Neuronal stem cell (in vitro differentiated cells): ENCODE results near the gene RAB21. TPM values are rescaled to one million over a fixed set of nuclear protein-coding genes. Genes with fewer than 3 reads are reported as not detected.

Experiments used
- DNase-seq: peaks from one replicate; pipeline ENCODE4 v3.0.0-alpha.2; 2013; ENCODE audit warnings: low spot score
- H2AFZ ChIP-seq: one replicate; pipeline ENCODE4 v1.6.1; 2013; ENCODE audit warnings: mild to moderate bottlenecking, low read length, inconsistent platforms
- H2AK5ac ChIP-seq: 2 replicates; pipeline ENCODE4 v1.6.1; 2013; ENCODE audit warnings: low read depth, mild to moderate bottlenecking, inconsistent platforms, low read length, moderate library complexity, mixed read lengths
- H2BK120ac ChIP-seq: 2 replicates; pipeline ENCODE4 v1.6.1; 2013; ENCODE audit warnings: low read depth, mild to moderate bottlenecking, inconsistent platforms, low read length, moderate library complexity, mixed read lengths
- H2BK12ac ChIP-seq: one replicate; pipeline ENCODE4 v1.6.1; 2013; ENCODE audit warnings: low read length, inconsistent platforms
- H2BK15ac ChIP-seq: 2 replicates; pipeline ENCODE4 v1.6.1; 2013; ENCODE audit warnings: mild to moderate bottlenecking, low read length, inconsistent platforms, mixed read lengths
- H2BK5ac ChIP-seq: one replicate; pipeline ENCODE4 v1.6.1; 2013; ENCODE audit warnings: inconsistent platforms, mild to moderate bottlenecking, low read length, moderate library complexity
- H3K14ac ChIP-seq: one replicate; pipeline ENCODE4 v1.6.1; 2013; ENCODE audit warnings: low read length, inconsistent platforms
- H3K18ac ChIP-seq: 2 replicates; pipeline ENCODE4 v1.6.1; 2013; ENCODE audit warnings: low read length, inconsistent platforms
- H3K23ac ChIP-seq: 2 replicates; pipeline ENCODE4 v1.6.1; 2013; ENCODE audit warnings: low read depth, mild to moderate bottlenecking, mixed read lengths, low read length, inconsistent platforms; ENCODE audit not compliant: poor library complexity
- H3K27ac ChIP-seq: replicated peaks from 3 replicates; pipeline ENCODE4 v1.5.1; 2013; ENCODE audit warnings: low read length, inconsistent platforms
- H3K27me3 ChIP-seq, 3 experiments: 2 replicates each; pipeline ENCODE4 v1.6.1; 2013; ENCODE audit warnings: low read length in 3 of 3, mild to moderate bottlenecking in 2 of 3, inconsistent platforms in 1 of 3, low read depth in 1 of 3, mixed read lengths in 1 of 3, moderate library complexity in 1 of 3; ENCODE audit not compliant: control insufficient read depth in 3 of 3, insufficient read depth in 3 of 3
- H3K36me3 ChIP-seq, 2 donors: replicated peaks in 1 of 2; 2 replicates each; pipeline ENCODE4 v1.6.1; 2013; ENCODE audit warnings: low read length in 2 of 2; ENCODE audit not compliant: control insufficient read depth in 2 of 2, insufficient read depth in 2 of 2
- H3K4ac ChIP-seq: 2 replicates; pipeline ENCODE4 v1.6.1; 2013; ENCODE audit warnings: inconsistent platforms, mild to moderate bottlenecking, low read length, moderate library complexity
- H3K4me1 ChIP-seq, 2 donors: 1 replicate in 1 of 2; 2 replicates in 1 of 2; pipeline ENCODE4 v1.6.1; 2013; ENCODE audit warnings: low read length in 2 of 2, low read depth in 1 of 2; ENCODE audit not compliant: control insufficient read depth in 2 of 2, insufficient read depth in 1 of 2
- H3K4me2 ChIP-seq: one replicate; pipeline ENCODE4 v1.6.1; 2013; ENCODE audit warnings: mild to moderate bottlenecking, low read length, inconsistent platforms; ENCODE audit not compliant: insufficient read depth, poor library complexity, severe bottlenecking
- H3K4me3 ChIP-seq, 2 donors: 2 replicates each; pipeline ENCODE4 v1.5.1; 2013; ENCODE audit warnings: low read length in 2 of 2, mild to moderate bottlenecking in 2 of 2, inconsistent platforms in 1 of 2, moderate library complexity in 1 of 2
- H3K79me1 ChIP-seq: one replicate; pipeline ENCODE4 v1.6.1; 2013; ENCODE audit warnings: low read depth, mild to moderate bottlenecking, inconsistent platforms, low read length, moderate library complexity
- H3K9ac ChIP-seq: one replicate; pipeline ENCODE4 v1.6.1; 2013; ENCODE audit warnings: mild to moderate bottlenecking, low read depth, low read length, inconsistent platforms; ENCODE audit not compliant: poor library complexity
- H3K9me3 ChIP-seq, 2 donors: replicated peaks in 1 of 2; 2 replicates each; pipeline versions ENCODE3 to v1.6.1; 2013; ENCODE audit warnings: low read length in 2 of 2, mild to moderate bottlenecking in 2 of 2, inconsistent platforms in 1 of 2, low read depth in 1 of 2, mixed read lengths in 1 of 2, moderate library complexity in 1 of 2; ENCODE audit not compliant: control insufficient read depth in 2 of 2, insufficient read depth in 1 of 2
- H4K8ac ChIP-seq: one replicate; pipeline ENCODE4 v1.6.1; 2013; ENCODE audit warnings: low read depth, mild to moderate bottlenecking, inconsistent platforms, low read length, moderate library complexity
- H4K91ac ChIP-seq: one replicate; pipeline ENCODE4 v1.6.1; 2013; ENCODE audit warnings: low read length, low read depth, mild to moderate bottlenecking, inconsistent platforms; ENCODE audit not compliant: poor library complexity
- WGBS, 2 donors: extraction: QIAGEN DNeasy Blood & Tissue Kit; methylation state at CpG; one replicate each; pipeline ENCODE4 v1.1.7; 2013; ENCODE audit warnings: missing lambda C conversion rate in 2 of 2, mixed read lengths in 1 of 2; ENCODE audit not compliant: insufficient read length in 2 of 2, insufficient replicate concordance in 1 of 2; ENCODE audit errors: extremely low coverage in 2 of 2; 5-methylcytosine and 5-hydroxymethylcytosine counted together
- polyA plus RNA-seq, 2 experiments: library from polyadenylated mRNA; stranded (reverse); fragments of 200-250 nt; gene quantifications; one replicate each; pipeline ENCODE4 v1.2.3, GENCODE V29; 2013

RAB21 gene, protein sequence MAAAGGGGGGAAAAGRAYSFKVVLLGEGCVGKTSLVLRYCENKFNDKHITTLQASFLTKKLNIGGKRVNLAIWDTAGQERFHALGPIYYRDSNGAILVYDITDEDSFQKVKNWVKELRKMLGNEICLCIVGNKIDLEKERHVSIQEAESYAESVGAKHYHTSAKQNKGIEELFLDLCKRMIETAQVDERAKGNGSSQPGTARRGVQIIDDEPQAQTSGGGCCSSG
- 34.7 TPM for polyA plus RNA-seq (2013, experiment 1 of 2)
- polyA plus RNA-seq (2013, experiment 2 of 2), result 36.2 TPM

DNA sequence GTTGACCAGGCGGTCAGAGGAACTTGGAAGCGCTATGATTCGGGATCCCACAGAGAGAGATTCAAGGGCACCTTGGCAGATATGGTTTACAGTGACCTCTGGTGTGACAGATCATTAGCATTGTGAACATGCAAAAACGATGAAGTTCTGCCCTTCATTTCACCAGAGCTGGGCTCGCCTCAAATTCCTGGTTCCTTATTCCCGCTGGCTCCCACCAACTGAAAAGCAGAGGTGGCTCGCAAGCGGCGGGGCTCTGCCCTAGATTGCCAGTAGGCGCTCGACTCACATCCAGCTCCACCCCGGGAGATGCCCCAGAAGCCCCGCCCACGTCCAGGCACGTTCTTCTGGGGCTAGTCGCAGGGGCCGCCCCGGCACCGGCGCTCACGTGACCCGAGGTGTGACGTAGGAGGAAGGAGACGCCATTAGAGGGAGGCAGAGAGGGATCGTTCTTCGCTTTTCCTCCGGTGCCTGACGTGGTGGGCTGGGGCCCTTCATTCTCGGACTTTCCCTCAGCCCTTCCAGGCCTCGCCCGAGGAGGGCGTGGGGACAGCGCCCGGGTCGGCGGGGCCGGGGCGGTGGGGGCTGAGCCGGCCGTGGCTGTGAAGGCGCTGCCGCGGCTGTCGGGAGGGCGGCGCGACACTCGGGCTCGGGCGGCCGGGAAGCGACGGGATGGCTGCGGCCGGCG lies at the start of gene RAB21:
RAB21 (plus strand) TSS at position 403 of the 685 bp plus-strand sequence; CDS start at position 670, 267 bp downstream.
- no peak within 1 kb of the TSS for H2BK15ac ChIP-seq
- H3K36me3 ChIP-seq, result peaks cover 0 to 36% of the 10 kb centered on the region in 2 donors
- H4K91ac ChIP-seq, result no peak within 1 kb of the TSS
- H2BK5ac ChIP-seq, result peak within 1 kb of the TSS; percentile 60
- no peak within 1 kb of the TSS for H3K4ac ChIP-seq
- no peak within 1 kb of the TSS for H3K14ac ChIP-seq
- no peak within 1 kb of the TSS for H3K27ac ChIP-seq
- no CpG with 5 or more reads among the region's 56 CpGs for WGBS, 2 donors
- H3K9me3 ChIP-seq, result peaks cover 0 to 32% of the 10 kb centered on the region in 2 donors
- H3K23ac ChIP-seq, result peak within 1 kb of the TSS; percentile 96
- H2BK12ac ChIP-seq, result no peak within 1 kb of the TSS
- DNase-seq, result peak; percentile 91
- peaks cover 0 to 3% (median 0%) of the 10 kb centered on the region in 3 experiments for H3K27me3 ChIP-seq
- H3K79me1 ChIP-seq, result peaks cover 3% of the 10 kb centered on the region
- H3K4me1 ChIP-seq, result peaks cover 4 to 6% of the 10 kb centered on the region in 2 donors
- no peak within 1 kb of the TSS for H4K8ac ChIP-seq
- H3K4me2 ChIP-seq, result peak within 1 kb of the TSS; percentile 90
- H2BK120ac ChIP-seq, result peak within 1 kb of the TSS; percentile 56
- no peak within 1 kb of the TSS for H2AK5ac ChIP-seq
- H3K9ac ChIP-seq, result peak within 1 kb of the TSS; percentile 94
- peak within 1 kb of the TSS; percentile 92 to 98 for H3K4me3 ChIP-seq
- H3K18ac ChIP-seq, result peak within 1 kb of the TSS; percentile 94
- peak within 1 kb of the TSS; percentile 91 for H2AFZ ChIP-seq

DNA sequence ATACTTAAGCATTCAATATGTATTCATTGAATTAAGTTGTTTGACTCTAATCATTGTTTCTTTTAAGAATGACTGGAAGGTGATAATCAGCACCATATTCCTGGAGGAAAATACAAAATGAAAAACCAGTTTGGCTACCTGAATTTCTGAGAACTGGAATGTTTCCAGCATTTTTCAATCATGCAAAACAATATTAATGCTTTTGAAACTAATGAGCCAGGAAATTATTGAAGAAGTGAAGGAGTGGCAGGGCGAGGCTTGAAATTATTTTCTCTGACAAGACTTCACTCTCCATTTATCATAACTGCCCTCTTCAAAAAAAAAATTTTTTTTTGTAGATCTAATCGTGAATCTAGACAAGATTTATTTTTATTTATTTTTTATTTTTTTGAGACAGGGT lies 49.7 kb upstream of the RAB21 start:
- no peak overlapping the region for H4K8ac ChIP-seq
- H2BK15ac ChIP-seq, result no peak overlapping the region
- H3K4me3 ChIP-seq, result no peak overlapping the region
- H4K91ac ChIP-seq, result no peak overlapping the region
- no peak overlapping the region for H3K23ac ChIP-seq
- H3K4me2 ChIP-seq, result no peak overlapping the region
- H3K36me3 ChIP-seq, result peaks cover 0 to 25% of the 10 kb centered on the region in 2 donors
- H3K4me1 ChIP-seq, result no peaks in the 10 kb centered on the region
- no peak overlapping the region for H3K4ac ChIP-seq
- H3K9me3 ChIP-seq, result no peaks in the 10 kb centered on the region
- H2BK5ac ChIP-seq, result no peak overlapping the region
- no peak overlapping the region for H2BK120ac ChIP-seq
- no peak overlapping the region for H2AFZ ChIP-seq
- H2AK5ac ChIP-seq, result no peak overlapping the region
- no peak overlapping the region for H3K9ac ChIP-seq
- H3K27ac ChIP-seq, result no peak overlapping the region
- no peak overlapping the region for H3K18ac ChIP-seq
- no peaks in the 10 kb centered on the region for H3K79me1 ChIP-seq
- DNase-seq, result no peak
- no peaks in the 10 kb centered on the region for H3K27me3 ChIP-seq
- no peak overlapping the region for H2BK12ac ChIP-seq
- no CpG with 5 or more reads among the region's 2 CpGs for WGBS, 2 donors
- no peak overlapping the region for H3K14ac ChIP-seq

DNA sequence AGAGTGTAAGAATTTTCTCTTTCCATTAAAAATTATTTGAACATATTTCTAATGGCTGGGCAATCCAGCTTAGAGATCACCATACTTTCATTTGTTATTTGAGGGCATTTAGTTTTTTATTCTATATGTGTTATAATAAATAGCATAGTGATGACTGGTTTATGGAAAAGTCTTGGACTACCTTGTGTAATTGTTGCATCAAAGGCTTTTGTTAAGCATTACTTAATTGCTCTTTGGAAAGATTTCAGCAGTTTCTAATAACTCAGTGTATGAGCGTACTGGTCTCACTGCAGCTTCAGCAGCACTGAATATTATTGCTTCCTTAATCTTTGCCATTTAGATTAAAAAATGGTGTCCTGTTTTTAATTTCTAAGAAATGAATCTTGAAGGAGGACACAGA lies 46.0 kb upstream of the RAB21 start:
- no peak for DNase-seq
- Histone ChIP-seq H3K9ac (no peak overlapping the region), H3K4me2 (no peak overlapping the region), H3K27me3 (no peaks in the 10 kb centered on the region), H2BK120ac (no peak overlapping the region), H3K27ac (no peak overlapping the region), H2BK12ac (no peak overlapping the region), H3K36me3 (no peaks in the 10 kb centered on the region), H3K4me1 (no peaks in the 10 kb centered on the region), H3K4ac (no peak overlapping the region), H3K14ac (no peak overlapping the region), H4K91ac (no peak overlapping the region), H3K9me3 (no peaks in the 10 kb centered on the region), H2BK5ac (no peak overlapping the region), H4K8ac (no peak overlapping the region), H2AK5ac (no peak overlapping the region), H3K23ac (no peak overlapping the region), H3K18ac (no peak overlapping the region), H2BK15ac (no peak overlapping the region), H3K4me3 (no peak overlapping the region), H2AFZ (no peak overlapping the region), H3K79me1 (no peaks in the 10 kb centered on the region)
- no CpG with 5 or more reads among the region's 1 CpG for WGBS, 2 donors
